ENCODE data around the gene PLPP1.
A peak's percentile ranks its signal among the peaks of the same experiment; 100 is the strongest.

The PLPP1 gene

DNA sequence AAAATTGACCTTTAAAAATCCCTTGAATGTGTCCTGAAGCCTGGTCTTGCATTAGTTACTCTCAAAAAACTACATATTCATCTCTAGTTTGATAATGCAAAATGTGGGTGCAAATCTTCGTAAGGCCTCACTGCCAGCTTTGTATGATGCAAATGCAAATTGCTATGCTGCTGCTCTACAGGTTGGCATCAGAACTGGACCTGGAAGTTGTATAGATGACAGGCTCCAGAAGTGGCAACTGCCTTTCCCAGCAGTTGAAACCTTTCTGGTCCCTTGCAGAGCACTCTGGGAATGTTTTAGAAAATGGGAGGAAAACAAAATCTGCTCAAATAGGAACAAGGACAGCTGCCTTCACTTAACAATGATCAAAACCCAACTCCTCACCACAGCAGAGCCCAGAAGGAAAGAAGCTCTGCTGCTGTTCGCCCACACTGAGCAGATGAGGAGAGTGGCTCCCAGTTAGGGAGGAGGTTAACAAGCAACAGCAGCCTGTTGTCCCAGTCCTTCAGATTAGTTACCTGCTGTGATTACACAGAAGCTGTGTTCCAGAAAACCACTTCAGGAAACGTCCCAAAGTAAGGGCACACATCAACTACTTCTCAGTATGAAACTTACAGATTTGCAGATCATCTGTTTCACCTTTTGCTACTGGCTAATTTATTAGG, 93.5 kb downstream of the PLPP1 start:
- no peak overlapping the region for H3K4me3 ChIP-seq (ENCODE audit: low read length)
- peak; percentile 29 for DNase-seq (ENCODE audit: low read depth)
- TF ChIP-seq, protein P1, sequence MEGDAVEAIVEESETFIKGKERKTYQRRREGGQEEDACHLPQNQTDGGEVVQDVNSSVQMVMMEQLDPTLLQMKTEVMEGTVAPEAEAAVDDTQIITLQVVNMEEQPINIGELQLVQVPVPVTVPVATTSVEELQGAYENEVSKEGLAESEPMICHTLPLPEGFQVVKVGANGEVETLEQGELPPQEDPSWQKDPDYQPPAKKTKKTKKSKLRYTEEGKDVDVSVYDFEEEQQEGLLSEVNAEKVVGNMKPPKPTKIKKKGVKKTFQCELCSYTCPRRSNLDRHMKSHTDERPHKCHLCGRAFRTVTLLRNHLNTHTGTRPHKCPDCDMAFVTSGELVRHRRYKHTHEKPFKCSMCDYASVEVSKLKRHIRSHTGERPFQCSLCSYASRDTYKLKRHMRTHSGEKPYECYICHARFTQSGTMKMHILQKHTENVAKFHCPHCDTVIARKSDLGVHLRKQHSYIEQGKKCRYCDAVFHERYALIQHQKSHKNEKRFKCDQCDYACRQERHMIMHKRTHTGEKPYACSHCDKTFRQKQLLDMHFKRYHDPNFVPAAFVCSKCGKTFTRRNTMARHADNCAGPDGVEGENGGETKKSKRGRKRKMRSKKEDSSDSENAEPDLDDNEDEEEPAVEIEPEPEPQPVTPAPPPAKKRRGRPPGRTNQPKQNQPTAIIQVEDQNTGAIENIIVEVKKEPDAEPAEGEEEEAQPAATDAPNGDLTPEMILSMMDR (conservative IDR thresholded peaks at IDR 0.05; ENCODE audit: low read length), result no peak

DNA sequence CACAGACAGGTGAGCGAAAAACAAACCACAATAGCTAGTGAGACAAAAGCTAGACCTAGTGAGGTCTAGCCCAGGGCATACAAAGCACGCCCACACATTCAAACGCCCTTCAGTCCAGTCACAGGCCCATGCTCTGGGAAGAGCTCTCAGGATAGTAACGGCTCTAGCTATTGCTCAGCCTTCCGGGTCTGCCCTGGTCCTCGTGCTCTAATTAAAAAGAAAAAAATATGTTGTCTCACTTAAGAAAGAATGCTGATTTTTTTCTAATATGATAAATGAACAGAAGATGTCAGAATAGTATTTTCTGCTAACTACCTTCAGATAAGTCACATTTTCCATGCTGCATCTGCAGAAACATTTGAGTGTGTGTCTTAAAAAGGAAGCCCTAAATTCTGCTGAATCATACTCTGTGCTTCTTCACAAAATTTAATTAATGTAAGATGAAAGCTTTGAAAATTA, 94.5 kb downstream of the PLPP1 start:
- TF ChIP-seq, protein P1 (conservative IDR thresholded peaks at IDR 0.05; ENCODE audit: low read length), result no peak
- DNase-seq (ENCODE audit: low read depth), result peak; percentile 75
- no peak overlapping the region for H3K4me3 ChIP-seq (ENCODE audit: low read length)

DNA sequence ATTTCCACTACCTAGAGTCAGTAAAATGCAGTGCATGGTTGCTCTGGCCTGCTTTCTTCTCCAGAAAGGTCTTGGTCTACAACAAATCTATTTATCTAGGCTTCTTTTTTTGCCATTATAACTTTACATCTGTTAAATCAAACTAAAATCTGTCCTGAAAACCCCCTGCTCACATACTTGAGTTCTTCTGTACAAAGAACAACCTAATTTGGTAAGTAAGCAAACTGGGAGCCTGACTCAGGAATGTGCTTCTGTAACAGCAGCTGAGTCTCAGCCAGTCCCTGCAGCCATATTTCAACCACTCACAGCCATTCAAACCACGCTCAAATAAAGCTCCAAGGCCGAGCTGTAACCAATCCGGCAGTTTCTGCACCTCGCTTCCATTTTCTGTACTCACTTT, 95.8 kb downstream of the PLPP1 start:
- no peak overlapping the region for H3K4me3 ChIP-seq (ENCODE audit: low read length)
- peak; percentile 83 for DNase-seq (ENCODE audit: low read depth)
- TF ChIP-seq, protein P1 (conservative IDR thresholded peaks at IDR 0.05; ENCODE audit: low read length), result no peak

DNA sequence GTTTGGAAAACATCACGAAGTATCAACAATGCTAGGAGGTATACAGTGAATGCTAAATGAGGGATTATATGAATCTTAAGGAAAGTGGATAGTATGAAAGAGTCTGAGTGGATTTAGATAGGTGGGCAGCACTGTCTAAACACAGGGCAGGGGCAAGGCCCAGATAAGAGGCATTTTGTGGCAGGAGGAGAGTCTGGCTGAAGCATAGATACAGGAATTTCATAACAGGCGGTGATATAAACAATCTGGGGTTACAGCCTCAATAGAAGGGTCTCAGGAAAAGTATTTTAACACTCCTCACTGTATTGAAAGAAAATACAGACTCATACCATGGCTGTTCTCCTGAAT, 96.9 kb downstream of the PLPP1 start:
- H3K4me3 ChIP-seq (ENCODE audit: low read length), result no peak overlapping the region
- TF ChIP-seq, protein P1 (conservative IDR thresholded peaks at IDR 0.05; ENCODE audit: low read length), result no peak
- DNase-seq (ENCODE audit: low read depth), result no peak

DNA sequence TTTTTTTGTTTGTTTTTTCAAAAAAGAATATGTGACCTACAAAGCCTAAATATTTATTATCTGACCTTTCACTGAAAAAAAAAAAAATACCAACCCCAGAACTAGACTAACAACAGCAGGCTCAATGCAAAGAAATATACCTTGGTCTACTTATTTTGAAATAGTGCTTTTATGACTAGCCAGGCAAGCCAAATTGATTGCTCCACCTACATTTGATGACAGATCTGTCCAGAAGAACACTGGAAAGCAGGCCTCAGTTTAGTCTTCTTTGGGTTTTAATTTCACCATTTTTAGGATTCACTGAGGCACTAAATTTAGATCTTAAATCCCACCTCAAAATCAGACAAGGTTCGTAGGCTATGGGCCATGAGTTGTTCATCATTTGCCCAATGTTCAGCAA, 97.3 kb downstream of the PLPP1 start:
- TF ChIP-seq, protein P1 (conservative IDR thresholded peaks at IDR 0.05; ENCODE audit: low read length), result no peak
- DNase-seq (ENCODE audit: low read depth), result no peak

DNA sequence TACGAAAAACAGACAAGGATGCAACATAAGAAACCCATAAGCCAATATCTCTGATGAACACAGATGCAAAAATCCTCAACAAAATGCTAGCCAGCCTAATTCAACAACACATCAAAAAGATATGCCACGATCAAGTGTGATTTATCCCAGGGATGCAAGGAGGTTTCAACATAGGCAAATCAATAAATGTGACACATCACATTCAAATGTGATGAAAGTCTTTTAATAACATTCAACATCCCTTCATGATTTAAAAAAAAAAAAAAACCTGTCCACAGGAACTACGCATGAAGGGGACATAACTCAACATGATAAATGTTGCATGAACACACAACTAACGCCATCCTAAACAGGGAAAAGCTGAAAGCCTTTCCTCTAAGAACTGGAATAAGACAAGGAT, 102.2 kb downstream of the PLPP1 start:
- no peak overlapping the region for H3K4me3 ChIP-seq (ENCODE audit: low read length)
- DNase-seq (ENCODE audit: low read depth), result no peak
- TF ChIP-seq, protein P1 (conservative IDR thresholded peaks at IDR 0.05; ENCODE audit: low read length), result no peak

More for the DNA sequence above, 97.3 kb downstream of the PLPP1 start:
- no peak overlapping the region for H3K4me3 ChIP-seq (ENCODE audit: low read length)

DNA sequence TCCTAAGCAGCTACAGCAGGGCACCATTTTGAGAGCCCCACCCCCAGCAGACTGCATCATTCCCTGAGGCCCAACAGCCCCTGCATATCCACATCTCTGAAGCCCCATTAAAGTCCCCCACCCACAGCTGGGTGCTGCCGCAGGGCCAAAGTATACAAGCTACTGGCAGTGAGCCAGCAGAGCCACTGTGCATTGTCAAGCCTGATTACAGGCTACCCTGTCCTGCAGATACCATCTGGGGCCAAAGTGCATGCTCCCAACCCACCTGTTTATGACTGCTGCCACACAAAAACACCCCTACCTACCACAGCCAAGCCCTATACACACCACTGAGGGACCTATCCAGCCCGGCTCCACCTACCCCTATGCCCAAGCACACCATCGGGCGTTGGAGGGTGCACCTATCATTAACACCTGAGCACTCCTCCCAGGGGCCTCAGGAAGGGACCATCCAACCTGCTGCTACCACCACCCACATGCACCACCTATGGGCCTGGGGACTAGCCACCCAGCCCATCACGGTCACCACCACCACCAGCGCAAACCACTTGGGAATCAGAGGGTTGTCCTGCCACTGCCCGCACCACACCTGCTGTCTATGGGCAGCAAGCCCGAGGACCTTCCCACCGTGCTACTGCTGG, 105.0 kb downstream of the PLPP1 start:
- no peak overlapping the region for H3K4me3 ChIP-seq (ENCODE audit: low read length)
- no peak for DNase-seq (ENCODE audit: low read depth)
- TF ChIP-seq, protein P1 (conservative IDR thresholded peaks at IDR 0.05; ENCODE audit: low read length), result no peak

Measured in AG10803 (cell line).